CD4-positive, alpha-beta T cell (primary cell): Measurements from ENCODE around the gene FGF19. TPM values are rescaled to one million over a fixed set of nuclear protein-coding genes. Genes with fewer than 3 reads are reported as not detected.

ENCODE experiments used
- ATAC-seq: fragments of 200-7000 bp; cut with Tn5 transposase; one replicate; pipeline ENCODE4 v1.10.0; 2022; ENCODE audit warnings: mild to moderate bottlenecking; ENCODE audit not compliant: poor library complexity
- CTCF ChIA-PET: fragments of 350-600 bp; sonication (Branson Sonifier 250); formaldehyde crosslinking; loops from one replicate; lab custom pipeline; 2021; ENCODE audit warnings: antibody characterized with exemption, inconsistent platforms; lab: Charles Lee
- POLR2A ChIA-PET: fragments of 350-600 bp; sonication (Branson Sonifier 250); formaldehyde crosslinking; loops from one replicate; lab custom pipeline; 2021; ENCODE audit warnings: antibody characterized with exemption, inconsistent platforms; lab: Charles Lee
- DNase-seq, 14 experiments: peaks; one replicate each; pipeline ENCODE4 v3.0.0-alpha.2; 2013 to 2020; ENCODE audit warnings: mixed read lengths in 2 of 14
- H3K27ac ChIP-seq, 2 donors: one replicate each; pipeline versions ENCODE4 v1.5.1 to v1.7.0; 2013; ENCODE audit warnings: low read length in 2 of 2, low read depth in 1 of 2, mild to moderate bottlenecking in 1 of 2
- H3K27me3 ChIP-seq, 2 experiments: 1 replicate in 1 of 2; 2 replicates in 1 of 2; pipeline versions ENCODE4 v1.6.1 to v1.7.0; 2013; ENCODE audit warnings: low read length in 2 of 2, control low read depth in 1 of 2, mild to moderate bottlenecking in 1 of 2, moderate library complexity in 1 of 2; ENCODE audit not compliant: insufficient read depth in 2 of 2, control insufficient read depth in 1 of 2
- H3K36me3 ChIP-seq: one replicate; pipeline ENCODE4 v1.6.1; 2013; ENCODE audit warnings: low read length, control low read depth; ENCODE audit not compliant: insufficient read depth
- H3K4me1 ChIP-seq: one replicate; pipeline ENCODE4 v1.6.1; 2013; ENCODE audit warnings: low read length, control low read depth; ENCODE audit not compliant: insufficient read depth
- H3K4me3 ChIP-seq: one replicate; pipeline ENCODE4 v1.5.1; 2013; ENCODE audit warnings: mild to moderate bottlenecking, low read length, moderate library complexity
- H3K9me3 ChIP-seq, 2 experiments: 1 replicate in 1 of 2; 2 replicates in 1 of 2; pipeline versions ENCODE4 v1.6.1 to v1.7.0; 2013; ENCODE audit warnings: low read length in 2 of 2, mild to moderate bottlenecking in 2 of 2, control low read depth in 1 of 2, moderate library complexity in 1 of 2; ENCODE audit not compliant: control insufficient read depth in 1 of 2, insufficient read depth in 1 of 2
- H3K27ac Mint-ChIP-seq: one replicate; pipeline ENCODE4 v1.8.0; 2020; ENCODE audit warnings: mixed read lengths
- H3K27me3 Mint-ChIP-seq: one replicate; pipeline ENCODE4 v1.8.0; 2021; ENCODE audit warnings: mixed read lengths
- H3K36me3 Mint-ChIP-seq: one replicate; pipeline ENCODE4 v1.8.0; 2021; ENCODE audit warnings: low read depth, mixed read lengths
- H3K4me1 Mint-ChIP-seq: one replicate; pipeline ENCODE4 v1.8.0; 2021; ENCODE audit warnings: low read depth, mixed read lengths
- H3K4me3 Mint-ChIP-seq: one replicate; pipeline ENCODE4 v1.8.0; 2020; ENCODE audit warnings: mild to moderate bottlenecking, mixed read lengths
- H3K9me3 Mint-ChIP-seq: one replicate; pipeline ENCODE4 v1.8.0; 2020; ENCODE audit warnings: mixed read lengths
- CTCF ChIP-seq: fragments of 200-600 bp; IDR thresholded peaks from one replicate; pipeline ENCODE4 v1.8.0; 2022; ENCODE audit warnings: antibody characterized with exemption, mild to moderate bottlenecking
- intact Hi-C, 2 experiments: fragments of 100-400 bp; cut with DNase I in 1 of 2; cut with micrococcal nuclease in 1 of 2; formaldehyde crosslinking; loops; one replicate each; pipeline versions ENCODE4 v1.15.1 to v1.9.0; 2023 to 2025; cut with DNase I, micrococcal nuclease
- total RNA-seq, 174 experiments: library from RNA in 2 of 174; stranded (reverse) in 2 of 174; gene quantifications; one replicate each; pipeline ENCODE4 v1.2.3 and lab custom pipeline; 2021 to 2026

FGF19 gene
- total RNA-seq, 2 experiments from 2014 or later = not detected

- Histone ChIP-seq H3K4me3 (no peak overlapping the region), H3K4me1 (peaks cover 16% of the 10 kb centered on the region), H3K9me3 (peaks cover 0 to 30% of the 10 kb centered on the region in 2 experiments), H3K27ac (no peak overlapping the region), H3K36me3 (no peaks in the 10 kb centered on the region), H3K27me3 (peaks cover 39 to 43% of the 10 kb centered on the region in 2 experiments)
- Mint-ChIP-seq H3K27ac (no peak overlapping the region), H3K36me3 (no peaks in the 10 kb centered on the region), H3K27me3 (peaks cover 46% of the 10 kb centered on the region), H3K9me3 (peaks cover 2% of the 10 kb centered on the region), H3K4me3 (no peak overlapping the region), H3K4me1 (peaks cover 12% of the 10 kb centered on the region)
- CTCF ChIA-PET = no interaction called here
- TF ChIP-seq CTCF = no peak
- ATAC-seq = no peak
- DNase-seq = no peak
- intact Hi-C loops = no loop called here
- POLR2A ChIA-PET = no interaction called here
Observed at GRCh38 chr11:69707176-69707575, 3.4 kb upstream of the FGF19 start.

GRCh38 chr11:69705901-69706787 lies 2.3 kb upstream of the FGF19 start:
- DNase-seq = no peak

GRCh38 chr11:69705351-69705811 lies 1.6 kb upstream of the FGF19 start:
- intact Hi-C loops = no loop called here
- DNase-seq = no peak
- Histone ChIP-seq H3K27me3 (peaks cover 55 to 61% of the 10 kb centered on the region in 2 experiments), H3K4me3 (no peak overlapping the region), H3K9me3 (peaks cover 0 to 15% of the 10 kb centered on the region in 2 experiments), H3K4me1 (peaks cover 11% of the 10 kb centered on the region), H3K36me3 (no peaks in the 10 kb centered on the region), H3K27ac (no peak overlapping the region)
- Mint-ChIP-seq H3K27me3 (peaks cover 53% of the 10 kb centered on the region), H3K27ac (no peak overlapping the region), H3K36me3 (no peaks in the 10 kb centered on the region), H3K9me3 (no peaks in the 10 kb centered on the region), H3K4me3 (no peak overlapping the region), H3K4me1 (peaks cover 5% of the 10 kb centered on the region)
- ChIA-PET POLR2A (no interaction called here), CTCF (no interaction called here)
- ATAC-seq = no peak
- TF ChIP-seq CTCF = no peak

More at GRCh38 chr11:69705901-69706787, 2.3 kb upstream of the FGF19 start:
- TF ChIP-seq CTCF = no peak
- no peak overlapping the region for H3K4me3 ChIP-seq
- no peaks in the 10 kb centered on the region for H3K36me3 Mint-ChIP-seq
- H3K4me3 Mint-ChIP-seq = no peak overlapping the region
- CTCF ChIA-PET = no interaction called here
- H3K9me3 Mint-ChIP-seq = no peaks in the 10 kb centered on the region
- H3K27me3 Mint-ChIP-seq = peaks cover 45% of the 10 kb centered on the region
- POLR2A ChIA-PET = no interaction called here
- H3K27ac Mint-ChIP-seq = no peak overlapping the region
- H3K27ac ChIP-seq = no peak overlapping the region
- H3K9me3 ChIP-seq = peaks cover 0 to 21% of the 10 kb centered on the region in 2 experiments
- H3K36me3 ChIP-seq = no peaks in the 10 kb centered on the region
- H3K4me1 ChIP-seq = peaks cover 11% of the 10 kb centered on the region
- H3K27me3 ChIP-seq = peaks cover 47 to 53% of the 10 kb centered on the region in 2 experiments
- ATAC-seq = no peak
- intact Hi-C loops = no loop called here
- H3K4me1 Mint-ChIP-seq = peaks cover 5% of the 10 kb centered on the region
